SK-N-SH treated with all-trans-retinoic acid at 6 μM for 48 hours (cell line): Measurements from ENCODE around the gene SMARCA4.
"Not testable (repeated sequence)": the region's sequence is repeated elsewhere in the genome, so short reads cannot be mapped to it uniquely, and the experiment has no call there.

Experiments
- ATAC-seq: fragments of 200-7000 bp; cut with Tn5 transposase; 3 replicates; pipeline ENCODE4 v1.9.1; 2020; ENCODE audit warnings: mild to moderate bottlenecking, moderate library complexity
- ARNTL ChIP-seq: fragments of 450-650 bp; formaldehyde crosslinking; IDR thresholded peaks from 2 replicates; pipeline ENCODE4 v1.5.0; 2020; ENCODE audit warnings: low read depth, mild to moderate bottlenecking, moderate library complexity, borderline replicate concordance
- CREB5 ChIP-seq: fragments of 250-450 bp; sonication (Bioruptor Pico); IDR thresholded peaks from 2 replicates; pipeline ENCODE4 v1.5.1; 2020; ENCODE audit warnings: low read depth, mild to moderate bottlenecking, moderate library complexity
- CSDC2 ChIP-seq: fragments of 250-450 bp; sonication (Bioruptor Pico); IDR thresholded peaks from 2 replicates; pipeline ENCODE4 v1.5.0; 2020; ENCODE audit warnings: mild to moderate bottlenecking, moderate library complexity
- GLIS3 ChIP-seq: fragments of 250-450 bp; sonication (Bioruptor Pico); IDR thresholded peaks from 2 replicates; pipeline ENCODE4 v1.5.0; 2020; ENCODE audit warnings: mild to moderate bottlenecking, moderate library complexity
- ISL1 ChIP-seq: fragments of 250-450 bp; sonication (Bioruptor Pico); IDR thresholded peaks from 2 replicates; pipeline ENCODE4 v2.1.2; 2022; ENCODE audit warnings: mild to moderate bottlenecking, moderate library complexity
- OSR1 ChIP-seq: fragments of 250-450 bp; sonication (Bioruptor Pico); IDR thresholded peaks from 2 replicates; pipeline ENCODE4 v1.8.0; 2022; ENCODE audit warnings: moderate library complexity, mild to moderate bottlenecking, inconsistent platforms
- PPARA ChIP-seq: fragments of 250-450 bp; sonication (Bioruptor Pico); IDR thresholded peaks from 2 replicates; pipeline ENCODE4 v1.5.0; 2020; ENCODE audit warnings: mild to moderate bottlenecking, borderline replicate concordance
- RARB ChIP-seq: fragments of 250-450 bp; sonication (Bioruptor Pico); IDR thresholded peaks from 2 replicates; pipeline ENCODE4 v1.8.0; 2021; ENCODE audit warnings: mild to moderate bottlenecking, moderate library complexity
- SNAI2 ChIP-seq: fragments of 250-450 bp; sonication (Bioruptor Pico); IDR thresholded peaks from 2 replicates; pipeline ENCODE4 v1.5.0; 2020; ENCODE audit warnings: mild to moderate bottlenecking, moderate library complexity
- TCF4 ChIP-seq: fragments of 250-450 bp; sonication (Bioruptor Pico); IDR thresholded peaks from 2 replicates; pipeline ENCODE4 v1.8.0; 2021; ENCODE audit warnings: mild to moderate bottlenecking, moderate library complexity, borderline replicate concordance
- TOX ChIP-seq: fragments of 250-450 bp; sonication (Bioruptor Pico); IDR thresholded peaks from 2 replicates; pipeline ENCODE4 v1.8.0; 2021; ENCODE audit warnings: mild to moderate bottlenecking, moderate library complexity, borderline replicate concordance
- ZC3H10 ChIP-seq: fragments of 250-450 bp; sonication (Bioruptor Pico); IDR thresholded peaks from 2 replicates; pipeline ENCODE4 v1.5.1; 2021; ENCODE audit warnings: mild to moderate bottlenecking, moderate library complexity
- ZFP3 ChIP-seq: fragments of 250-450 bp; sonication (Bioruptor Pico); IDR thresholded peaks from 2 replicates; pipeline ENCODE4 v1.5.0; 2020; ENCODE audit warnings: mild to moderate bottlenecking, moderate library complexity
- ZFP30 ChIP-seq: fragments of 450-650 bp; formaldehyde crosslinking; IDR thresholded peaks from 2 replicates; pipeline ENCODE4 v1.5.0; 2022; ENCODE audit warnings: mild to moderate bottlenecking, moderate library complexity
- ZNF565 ChIP-seq: fragments of 450-650 bp; formaldehyde crosslinking; conservative IDR thresholded peaks from 2 replicates; pipeline ENCODE4 v1.5.0; 2020; ENCODE audit warnings: low read depth, mild to moderate bottlenecking, moderate library complexity
- ZNF70 ChIP-seq: fragments of 450-650 bp; formaldehyde crosslinking; IDR thresholded peaks from 2 replicates; pipeline ENCODE4 v1.5.0; 2020; ENCODE audit warnings: mild to moderate bottlenecking, moderate library complexity
- TF ChIP-seq, protein P1 (sequence below): fragments of 250-450 bp; sonication (Bioruptor Pico); IDR thresholded peaks from 2 replicates; pipeline ENCODE4 v1.5.1; 2021; ENCODE audit warnings: mild to moderate bottlenecking, moderate library complexity
- TF ChIP-seq, protein P2 (sequence below): fragments of 250-450 bp; sonication (Bioruptor Pico); IDR thresholded peaks from 2 replicates; pipeline ENCODE4 v1.5.0; 2020; ENCODE audit warnings: mild to moderate bottlenecking, moderate library complexity

The SMARCA4 gene

DNA sequence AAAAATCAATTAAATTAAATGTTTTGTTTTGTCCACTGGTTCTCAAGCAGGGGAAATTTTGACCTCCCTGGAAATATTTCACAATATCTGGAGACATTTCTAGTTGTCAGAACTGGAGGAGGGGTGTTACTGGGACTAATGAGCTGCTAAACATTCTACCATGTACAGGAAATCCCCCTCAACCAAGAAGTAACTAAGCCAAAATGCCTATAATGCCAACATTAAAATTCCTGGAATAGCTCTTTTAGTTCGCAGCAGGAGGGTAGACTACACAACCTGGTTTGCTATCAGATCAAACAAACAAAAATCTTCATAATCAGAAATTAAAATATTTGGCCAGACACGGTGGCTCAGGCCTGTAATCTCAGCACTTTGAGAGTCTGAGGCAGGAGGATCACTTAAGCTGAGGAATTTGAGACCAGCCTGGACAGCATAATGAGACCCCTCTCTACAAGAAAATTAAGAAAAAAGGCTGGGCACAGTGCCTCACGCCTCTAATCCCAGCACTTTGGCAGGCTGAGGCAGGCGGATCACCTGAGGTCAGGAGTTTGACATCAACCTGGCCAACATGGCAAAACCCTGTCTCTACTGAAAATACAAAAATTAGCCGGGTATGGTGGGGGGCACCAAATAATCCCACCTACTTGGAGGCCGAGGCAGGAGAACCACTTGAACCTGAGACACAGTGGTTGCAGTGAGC, 13.7 kb upstream of the SMARCA4 start:
- ATAC-seq, result peak; percentile 49
- TF ChIP-seq ARNTL (no peak), ZNF70 (CRISPR knock-in tag) (no peak), TCF4 (CRISPR knock-in tag) (no peak), SNAI2 (CRISPR knock-in tag) (no peak), CREB5 (CRISPR knock-in tag) (0 out of 2 replicates have a peak, but pooled peaks have one; percentile 14), ZC3H10 (no peak), GLIS3 (CRISPR knock-in tag) (no peak), ZFP30 (CRISPR knock-in tag) (no peak), ZFP3 (no peak), OSR1 (CRISPR knock-in tag) (no peak), CSDC2 (CRISPR knock-in tag) (no peak), ISL1 (peak; percentile 85), ZNF565 (CRISPR knock-in tag) (no peak), TOX (CRISPR knock-in tag) (no peak), PPARA (CRISPR knock-in tag) (no peak)
- TF ChIP-seq, protein P1, sequence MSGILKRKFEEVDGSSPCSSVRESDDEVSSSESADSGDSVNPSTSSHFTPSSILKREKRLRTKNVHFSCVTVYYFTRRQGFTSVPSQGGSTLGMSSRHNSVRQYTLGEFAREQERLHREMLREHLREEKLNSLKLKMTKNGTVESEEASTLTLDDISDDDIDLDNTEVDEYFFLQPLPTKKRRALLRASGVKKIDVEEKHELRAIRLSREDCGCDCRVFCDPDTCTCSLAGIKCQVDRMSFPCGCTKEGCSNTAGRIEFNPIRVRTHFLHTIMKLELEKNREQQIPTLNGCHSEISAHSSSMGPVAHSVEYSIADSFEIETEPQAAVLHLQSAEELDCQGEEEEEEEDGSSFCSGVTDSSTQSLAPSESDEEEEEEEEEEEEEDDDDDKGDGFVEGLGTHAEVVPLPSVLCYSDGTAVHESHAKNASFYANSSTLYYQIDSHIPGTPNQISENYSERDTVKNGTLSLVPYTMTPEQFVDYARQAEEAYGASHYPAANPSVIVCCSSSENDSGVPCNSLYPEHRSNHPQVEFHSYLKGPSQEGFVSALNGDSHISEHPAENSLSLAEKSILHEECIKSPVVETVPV, result no peak
- TF ChIP-seq, all 23 proteins: peak for 2

DNA sequence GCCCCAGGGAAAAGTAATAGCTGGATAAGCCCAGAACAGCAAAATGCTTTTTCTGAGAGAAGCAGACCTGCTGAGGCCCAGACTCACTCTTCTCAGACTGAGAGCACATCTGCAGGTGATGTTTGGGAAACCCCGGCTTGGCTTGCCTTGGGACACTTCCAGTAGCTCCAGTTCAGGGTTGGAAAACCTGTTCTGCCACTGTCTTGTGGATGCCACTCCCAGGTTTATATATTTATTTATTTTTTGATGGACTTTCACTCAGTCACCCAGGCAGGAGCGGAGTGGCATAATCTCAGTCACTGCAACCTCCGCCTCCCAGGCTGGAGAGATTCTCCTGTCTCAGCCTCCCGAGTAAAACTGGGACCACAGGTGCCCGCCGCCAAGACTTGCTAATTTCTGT, 8.0 kb upstream of the SMARCA4 start:
- TF ChIP-seq, protein P1, result no peak
- no peak for TF ChIP-seq ZC3H10

GRCh38 chr19:10959277-10959968, 1.4 kb upstream of the SMARCA4 start:
- not testable (repeated sequence) for ATAC-seq

More for the DNA sequence above, 8.0 kb upstream of the SMARCA4 start:
- ATAC-seq, result no peak

GRCh38 chr19:10961073-10961860, 437 bp downstream of the SMARCA4 start:
- ATAC-seq, result peak; percentile 31
- no peak for TF ChIP-seq CREB5 (CRISPR knock-in tag)

GRCh38 chr19:10962863-10963262, 2.0 kb downstream of the SMARCA4 start:
- no peak for TF ChIP-seq ZNF70 (CRISPR knock-in tag)
- TF ChIP-seq CREB5 (CRISPR knock-in tag), result no peak
- TF ChIP-seq PPARA (CRISPR knock-in tag), result no peak
- TF ChIP-seq, protein P2, sequence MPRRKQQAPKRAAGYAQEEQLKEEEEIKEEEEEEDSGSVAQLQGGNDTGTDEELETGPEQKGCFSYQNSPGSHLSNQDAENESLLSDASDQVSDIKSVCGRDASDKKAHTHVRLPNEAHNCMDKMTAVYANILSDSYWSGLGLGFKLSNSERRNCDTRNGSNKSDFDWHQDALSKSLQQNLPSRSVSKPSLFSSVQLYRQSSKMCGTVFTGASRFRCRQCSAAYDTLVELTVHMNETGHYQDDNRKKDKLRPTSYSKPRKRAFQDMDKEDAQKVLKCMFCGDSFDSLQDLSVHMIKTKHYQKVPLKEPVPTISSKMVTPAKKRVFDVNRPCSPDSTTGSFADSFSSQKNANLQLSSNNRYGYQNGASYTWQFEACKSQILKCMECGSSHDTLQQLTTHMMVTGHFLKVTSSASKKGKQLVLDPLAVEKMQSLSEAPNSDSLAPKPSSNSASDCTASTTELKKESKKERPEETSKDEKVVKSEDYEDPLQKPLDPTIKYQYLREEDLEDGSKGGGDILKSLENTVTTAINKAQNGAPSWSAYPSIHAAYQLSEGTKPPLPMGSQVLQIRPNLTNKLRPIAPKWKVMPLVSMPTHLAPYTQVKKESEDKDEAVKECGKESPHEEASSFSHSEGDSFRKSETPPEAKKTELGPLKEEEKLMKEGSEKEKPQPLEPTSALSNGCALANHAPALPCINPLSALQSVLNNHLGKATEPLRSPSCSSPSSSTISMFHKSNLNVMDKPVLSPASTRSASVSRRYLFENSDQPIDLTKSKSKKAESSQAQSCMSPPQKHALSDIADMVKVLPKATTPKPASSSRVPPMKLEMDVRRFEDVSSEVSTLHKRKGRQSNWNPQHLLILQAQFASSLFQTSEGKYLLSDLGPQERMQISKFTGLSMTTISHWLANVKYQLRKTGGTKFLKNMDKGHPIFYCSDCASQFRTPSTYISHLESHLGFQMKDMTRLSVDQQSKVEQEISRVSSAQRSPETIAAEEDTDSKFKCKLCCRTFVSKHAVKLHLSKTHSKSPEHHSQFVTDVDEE (CRISPR knock-in tag), result no peak
- no peak for TF ChIP-seq CSDC2 (CRISPR knock-in tag)
- no peak for TF ChIP-seq ZFP3
- no peak for TF ChIP-seq ZC3H10
- no peak for TF ChIP-seq ARNTL
- TF ChIP-seq RARB (CRISPR knock-in tag), result no peak

More at GRCh38 chr19:10962863-10963262, 2.0 kb downstream of the SMARCA4 start:
- ATAC-seq, result no peak
